GM18867 (cell line): ENCODE data around the gene PLP2.
"Not testable (repeated sequence)": the region's sequence is repeated elsewhere in the genome, so short reads cannot be mapped to it uniquely, and the experiment has no call there.

Experiments
- ATAC-seq: cut with Tn5 transposase; IDR thresholded peaks from one replicate; pipeline ENCODE4 v1.9.1; 2021; ENCODE audit warnings: mild to moderate bottlenecking, moderate library complexity; ENCODE audit not compliant: unreplicated experiment

Gene PLP2

DNA sequence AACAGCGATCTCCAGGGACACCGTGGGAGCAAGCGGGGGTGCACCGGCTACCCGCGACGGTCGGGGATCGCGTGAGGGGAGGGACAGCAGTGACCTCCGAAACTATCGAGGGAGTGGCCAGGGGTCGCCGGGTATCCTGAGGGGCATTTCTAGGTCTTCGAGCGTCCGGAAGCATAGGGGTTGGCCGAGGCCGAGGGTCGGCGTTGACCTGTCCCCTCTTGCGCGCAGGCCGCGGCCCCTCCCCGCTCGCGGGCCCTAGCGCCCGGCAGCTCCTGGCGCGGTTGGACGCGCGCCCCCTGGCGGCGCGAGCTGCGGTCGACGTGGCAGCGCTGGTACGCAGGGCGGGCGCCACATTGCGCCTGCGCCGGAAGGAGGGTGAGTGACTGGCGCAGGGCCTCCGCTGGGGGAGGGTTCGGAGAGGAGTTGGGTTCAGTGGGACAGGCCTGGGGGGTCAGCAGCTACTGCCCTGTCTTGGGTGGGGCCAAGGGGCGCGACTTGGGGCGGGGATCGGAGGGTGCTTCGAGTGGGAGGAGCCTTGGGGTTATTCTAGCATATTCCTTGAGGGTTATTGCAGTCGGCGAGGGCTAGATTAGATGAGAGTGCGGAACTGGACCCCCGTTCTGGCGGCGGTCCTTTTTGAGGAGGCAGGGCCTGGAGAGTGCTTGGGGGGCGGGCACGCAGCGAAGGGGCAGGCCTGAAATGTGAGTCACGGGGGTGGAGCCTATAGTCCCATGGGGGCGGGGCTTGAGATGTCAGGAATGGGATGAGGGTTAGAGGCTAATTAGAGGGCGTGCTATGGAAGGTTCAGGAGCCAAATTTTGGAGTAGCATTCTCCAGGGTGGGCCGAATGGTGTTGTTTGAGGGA is 7.9 kb upstream of the PLP2 start:
- ATAC-seq: peak; percentile 50

DNA sequence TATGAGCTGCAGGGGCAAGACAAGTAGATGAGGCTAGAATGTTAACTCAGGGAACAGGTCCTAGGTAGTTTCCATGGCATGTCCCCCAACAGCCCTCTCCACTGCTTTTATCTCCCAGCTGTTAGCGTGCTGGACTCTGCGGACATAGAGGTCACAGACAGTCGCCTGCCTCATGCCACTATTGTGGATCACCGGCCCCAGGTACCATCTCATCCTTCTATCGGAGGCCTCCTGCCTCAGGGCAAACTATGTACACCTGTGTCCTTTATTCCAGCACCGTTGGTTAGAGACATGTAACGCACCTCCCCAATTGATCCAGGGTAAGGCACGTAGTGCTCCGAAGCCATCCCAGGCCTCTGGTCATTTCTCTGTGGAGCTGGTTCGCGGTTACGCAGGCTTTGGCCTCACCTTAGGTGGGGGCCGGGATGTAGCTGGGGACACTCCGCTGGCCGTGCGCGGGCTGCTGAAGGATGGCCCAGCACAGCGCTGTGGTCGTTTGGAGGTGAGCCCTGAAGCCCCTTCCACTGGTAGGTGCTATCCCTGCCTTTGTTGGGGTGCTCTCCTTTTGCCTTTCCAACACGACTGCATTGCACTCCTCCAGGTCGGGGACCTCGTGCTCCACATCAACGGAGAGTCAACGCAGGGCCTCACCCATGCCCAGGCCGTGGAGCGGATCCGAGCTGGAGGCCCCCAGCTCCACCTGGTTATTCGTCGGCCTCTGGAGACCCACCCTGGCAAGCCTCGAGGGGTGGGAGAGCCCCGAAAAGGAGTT is 6.9 kb upstream of the PLP2 start:
- ATAC-seq: no peak

- peak; percentile 48 for ATAC-seq
These were observed 5.5 kb upstream of the PLP2 start for GRCh38 chrX:49165901-49166881.

- peak; percentile 21 for ATAC-seq
These were observed 4.6 kb upstream of the PLP2 start for GRCh38 chrX:49166914-49167739.

GRCh38 chrX:49167740-49168108 is 4.0 kb upstream of the PLP2 start:
- no peak for ATAC-seq

- peak; percentile 71 for ATAC-seq
These were observed 632 bp downstream of the PLP2 start for GRCh38 chrX:49172280-49172780.

GRCh38 chrX:49173544-49173943 is 1.8 kb downstream of the PLP2 start:
- ATAC-seq: not testable (repeated sequence)

DNA sequence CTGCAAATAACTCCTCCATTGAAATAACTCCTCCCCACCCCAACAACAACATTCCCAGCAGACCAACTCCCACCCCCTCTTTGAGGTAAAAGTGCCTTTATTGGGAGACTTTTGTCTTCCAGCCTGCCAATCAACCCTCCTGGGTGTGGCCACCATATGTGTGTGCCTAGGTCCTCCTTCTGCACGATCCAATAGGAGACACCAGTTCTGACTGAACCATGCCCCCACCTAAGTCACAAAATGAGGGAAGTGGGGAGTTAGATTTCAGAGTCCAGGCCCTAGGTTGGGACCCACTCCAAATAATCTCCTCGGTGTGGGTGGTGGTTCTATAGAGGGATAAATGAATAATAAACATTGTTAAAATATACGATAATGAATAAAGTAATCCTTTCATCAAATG is 3.0 kb downstream of the PLP2 start:
- ATAC-seq: no peak

DNA sequence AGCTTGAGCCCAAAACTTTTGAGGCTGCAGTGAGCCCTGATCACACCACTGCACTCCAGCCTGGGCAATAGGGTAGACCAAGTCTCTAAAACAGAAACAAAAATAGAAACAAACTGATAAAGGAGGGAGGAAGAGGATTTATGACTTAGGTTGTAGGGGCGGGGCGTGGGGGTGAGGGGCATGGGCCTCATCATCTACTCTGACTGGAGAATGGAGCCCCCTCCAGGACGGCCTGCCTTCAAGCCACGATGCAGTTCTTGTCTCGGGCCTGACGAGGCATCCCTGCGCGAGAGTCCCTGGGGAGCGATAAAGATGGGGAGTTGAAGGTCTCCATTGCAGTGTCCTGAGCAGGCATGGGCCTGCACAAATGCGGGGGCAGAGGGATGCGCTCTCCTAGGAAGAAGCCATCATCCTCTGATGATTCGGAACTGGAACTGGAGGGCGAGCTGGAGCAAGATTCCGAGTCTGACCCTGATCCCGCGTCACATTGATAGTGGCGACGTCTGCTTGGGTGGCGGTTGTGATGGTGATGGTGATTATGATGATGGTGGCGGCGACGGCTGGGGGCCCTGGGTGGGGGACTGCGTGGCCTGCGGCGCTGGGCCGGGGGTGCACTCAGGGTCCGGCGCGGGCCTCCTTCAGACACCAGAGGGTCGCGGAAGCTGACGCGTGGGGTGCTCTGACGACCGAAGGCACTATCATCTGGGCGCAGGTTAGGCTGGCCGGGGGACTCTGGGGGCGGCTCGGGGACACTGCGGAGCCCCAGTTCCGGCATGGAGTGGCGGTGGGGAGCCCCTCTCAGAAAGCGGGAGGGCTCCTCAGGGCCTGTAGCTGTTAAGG is 4.0 kb downstream of the PLP2 start:
- ATAC-seq: no peak

- no peak for ATAC-seq
These were observed 5.0 kb downstream of the PLP2 start for GRCh38 chrX:49176421-49177326.

DNA sequence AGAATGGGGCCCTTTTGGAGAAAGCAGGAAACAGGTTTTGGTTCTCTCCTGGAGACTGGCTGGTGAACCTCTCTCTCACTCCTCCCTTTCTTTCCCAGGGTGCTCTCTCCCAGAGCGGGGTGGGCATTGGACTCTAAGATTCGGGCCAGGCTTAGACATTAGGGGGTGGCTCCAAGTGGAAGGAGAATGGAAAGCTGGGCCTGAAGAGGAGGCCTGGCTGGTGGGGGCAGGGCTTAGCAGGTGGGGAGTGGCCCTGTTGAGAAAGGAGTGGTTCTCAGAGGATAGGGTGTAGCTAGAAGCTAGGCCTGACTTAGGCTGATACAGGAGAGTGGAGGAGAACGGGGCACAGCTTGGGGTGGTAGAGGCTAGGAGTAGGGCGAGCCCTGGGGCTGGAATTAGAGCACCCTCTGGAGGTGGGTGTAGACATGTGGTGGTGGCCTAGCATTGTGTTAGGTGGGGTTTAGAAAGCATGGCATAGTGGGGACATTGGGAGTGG is 5.7 kb downstream of the PLP2 start:
- ATAC-seq: no peak

- no peak for ATAC-seq
These were observed 6.3 kb downstream of the PLP2 start for GRCh38 chrX:49177873-49178480.

GRCh38 chrX:49178537-49178936 is 6.8 kb downstream of the PLP2 start:
- no peak for ATAC-seq

DNA sequence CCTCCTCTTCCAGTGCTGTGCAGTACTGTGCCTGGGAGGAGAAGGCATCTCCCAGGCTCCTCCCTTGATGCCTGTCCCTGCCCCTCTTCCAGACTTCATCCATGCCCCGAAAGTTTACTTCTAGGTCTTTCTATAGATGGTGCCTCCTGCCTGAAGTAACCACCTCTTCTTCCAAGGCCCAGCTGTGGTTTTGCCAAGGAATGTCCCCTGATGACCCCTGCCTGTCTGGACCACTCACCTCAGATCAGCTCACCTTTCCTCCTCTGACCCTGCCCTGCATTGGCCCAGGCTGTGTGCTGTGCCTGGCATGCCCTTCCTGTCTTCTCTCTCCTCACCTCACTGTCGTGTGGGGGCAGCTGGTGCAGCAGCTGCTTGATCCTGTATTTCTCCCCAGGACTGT is 7.7 kb downstream of the PLP2 start:
- ATAC-seq: no peak

- no peak for ATAC-seq
These were observed 12.1 kb downstream of the PLP2 start for GRCh38 chrX:49183701-49184281.

DNA sequence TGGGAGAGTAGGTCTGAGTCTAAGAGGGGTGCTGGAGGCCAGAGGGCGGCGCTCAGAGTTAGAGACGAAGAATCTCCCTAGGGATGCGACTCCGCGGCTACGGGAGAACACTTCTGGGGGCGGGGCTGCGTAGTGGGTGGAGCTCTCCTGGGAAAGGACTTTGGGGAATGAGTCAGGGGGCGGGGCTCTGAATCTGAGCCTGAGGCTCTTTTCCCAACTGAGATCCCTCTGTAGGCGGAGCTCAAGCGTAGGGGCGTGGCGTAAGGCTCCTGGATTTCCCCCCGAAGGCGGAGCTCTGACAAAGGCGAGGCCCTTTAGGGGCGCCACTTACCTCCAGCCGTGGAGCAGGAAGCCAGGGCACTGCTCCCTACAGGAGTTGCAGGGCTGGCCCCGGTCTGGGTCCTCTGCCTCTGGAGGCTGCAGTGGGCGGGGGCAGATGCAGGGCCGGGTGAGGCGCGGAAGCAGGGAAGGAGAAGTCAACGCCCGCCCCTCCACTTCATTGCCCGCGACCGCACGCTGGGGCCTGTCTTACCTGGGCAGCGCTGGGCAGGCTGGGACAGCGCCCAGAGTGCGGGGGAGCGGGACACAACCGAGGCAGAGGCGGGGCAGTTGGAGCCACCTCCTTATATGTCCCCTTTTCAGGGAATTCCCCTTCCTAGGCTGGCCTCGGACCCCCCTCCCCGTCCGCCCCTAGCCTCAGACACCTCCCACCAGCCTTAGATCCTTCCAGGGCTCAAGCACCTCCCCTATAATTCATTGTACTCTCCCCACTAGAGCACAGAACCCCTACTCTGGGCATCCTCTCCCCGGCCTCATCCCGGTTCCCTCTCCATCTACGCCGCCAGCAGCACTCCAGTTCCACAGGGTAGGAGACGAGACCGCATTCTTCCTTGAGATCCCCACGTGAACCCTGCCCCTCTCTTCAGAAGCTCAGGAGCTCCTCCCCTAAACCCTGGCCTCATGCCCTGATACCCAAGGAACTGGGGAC is 12.9 kb downstream of the PLP2 start:
- peak; percentile 44 for ATAC-seq
